ENCODE measurements around the gene C1orf198.

C1orf198 gene

DNA sequence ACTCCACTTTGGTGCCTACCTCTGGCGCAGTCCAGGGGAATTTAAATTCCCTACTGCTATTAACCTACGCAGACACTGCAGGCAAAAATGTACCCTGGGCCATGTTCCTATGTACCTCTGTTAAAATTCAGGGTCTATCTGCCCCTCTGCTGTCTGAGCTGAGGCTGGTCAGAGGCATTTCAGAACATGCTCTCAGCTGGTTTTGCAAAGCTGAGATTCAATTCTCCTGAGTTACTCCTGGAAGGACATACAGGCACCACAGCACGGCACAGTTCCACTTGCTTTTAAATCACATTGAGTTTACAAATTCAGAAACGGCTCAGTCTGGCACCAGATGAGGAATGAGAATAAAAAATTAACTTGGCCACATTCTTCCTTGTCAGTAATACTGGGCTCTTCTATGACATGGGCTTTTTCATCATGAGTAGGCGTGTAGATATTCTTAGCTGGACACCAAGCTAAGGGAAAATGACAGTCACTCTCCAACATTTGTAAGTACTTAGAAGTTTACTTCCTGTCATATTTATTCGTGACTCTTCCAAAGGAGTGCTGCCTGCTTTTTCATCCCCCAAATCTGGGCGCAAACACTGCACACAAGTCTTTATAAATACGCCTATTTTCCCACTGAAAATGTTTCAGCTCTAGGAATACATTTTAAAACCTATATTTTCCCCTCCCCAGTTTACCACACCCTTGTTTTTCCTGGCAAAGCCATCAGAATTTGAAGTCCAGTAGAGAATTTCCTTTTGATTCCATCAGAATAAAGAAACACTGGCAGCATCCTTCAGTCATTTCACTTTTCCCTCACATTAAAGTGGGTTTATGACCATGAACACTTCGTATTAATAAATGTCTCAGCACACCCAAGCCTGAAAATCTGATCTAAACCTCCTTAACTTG lies 1.9 kb downstream of the C1orf198 start:
- no peak for DNase-seq (ENCODE audit: low spot score)
- no peak for TF ChIP-seq CTCF (IDR thresholded peaks at IDR 0.05; ENCODE audit: extremely low read depth, missing control alignments)

- no peak for TF ChIP-seq CTCF (IDR thresholded peaks at IDR 0.05; ENCODE audit: extremely low read depth, missing control alignments)
- DNase-seq (ENCODE audit: low spot score), result no peak
These were observed 3.1 kb downstream of the C1orf198 start for GRCh38 chr1:230865062-230865817.

GRCh38 chr1:230864441-230864840 lies 3.9 kb downstream of the C1orf198 start:
- DNase-seq (ENCODE audit: low spot score), result no peak

DNA sequence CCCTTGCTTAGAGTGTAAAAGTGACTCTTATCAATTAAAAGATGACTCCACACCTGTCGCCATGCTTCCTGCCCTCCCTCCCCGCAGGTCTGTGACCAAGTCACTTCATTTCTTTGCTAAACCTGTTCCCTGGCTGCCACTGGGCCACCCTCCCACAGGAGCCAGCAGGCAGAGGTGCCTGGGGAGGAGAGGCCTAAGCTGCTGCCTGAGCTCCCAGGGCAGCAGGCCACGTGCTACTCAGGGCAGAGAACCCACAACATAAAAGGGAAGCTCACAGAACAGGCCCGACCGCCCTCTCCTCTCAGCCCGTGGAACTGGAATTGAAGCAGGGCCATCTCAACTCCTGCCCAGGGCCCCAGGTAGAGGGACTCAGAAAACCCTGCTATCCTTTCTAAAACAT lies 4.9 kb downstream of the C1orf198 start:
- no peak for DNase-seq (ENCODE audit: low spot score)
- no peak for TF ChIP-seq CTCF (IDR thresholded peaks at IDR 0.05; ENCODE audit: extremely low read depth, missing control alignments)

More at GRCh38 chr1:230864441-230864840, 3.9 kb downstream of the C1orf198 start:
- no peak for TF ChIP-seq CTCF (IDR thresholded peaks at IDR 0.05; ENCODE audit: extremely low read depth, missing control alignments)

DNA sequence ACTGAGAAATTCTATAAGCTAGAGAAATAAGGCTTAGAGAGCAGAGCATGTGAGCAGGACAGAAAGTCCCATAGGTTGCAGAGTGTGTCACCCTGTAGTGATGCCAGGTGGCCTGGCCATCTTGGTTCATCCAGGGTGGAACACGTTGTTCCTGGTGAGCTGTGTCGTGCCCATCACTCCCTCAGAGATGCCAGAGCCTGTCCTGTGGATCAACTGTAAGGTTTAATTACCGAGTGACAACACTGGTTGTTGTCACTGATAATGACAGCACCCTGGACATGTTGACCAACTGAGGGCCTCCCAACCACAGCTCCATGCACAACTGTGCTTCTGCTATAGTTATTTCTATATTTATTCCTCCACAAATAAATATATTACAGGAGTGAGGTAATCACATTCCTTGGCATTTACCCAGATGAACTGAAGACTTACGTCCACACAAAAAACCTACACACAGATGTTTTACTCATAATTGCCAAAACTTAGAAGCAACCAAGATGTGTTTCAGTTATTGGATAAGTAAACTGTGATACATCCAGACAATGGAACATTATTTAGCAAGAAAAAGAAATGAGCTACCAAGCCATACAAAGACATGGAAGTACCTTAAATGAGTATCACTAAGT lies 6.2 kb downstream of the C1orf198 start:
- no peak for DNase-seq (ENCODE audit: low spot score)

GRCh38 chr1:230861489-230861888 lies 6.8 kb downstream of the C1orf198 start:
- DNase-seq (ENCODE audit: low spot score), result no peak
- TF ChIP-seq CTCF (IDR thresholded peaks at IDR 0.05; ENCODE audit: extremely low read depth, missing control alignments), result no peak

More for the DNA sequence above, 6.2 kb downstream of the C1orf198 start:
- TF ChIP-seq CTCF (IDR thresholded peaks at IDR 0.05; ENCODE audit: extremely low read depth, missing control alignments), result no peak

Measured in GM20000 (cell line).